Neural cell (in vitro differentiated cells): ENCODE results near the gene CACNB2.

ENCODE experiments used
- CTCF ChIP-seq: fragments of 450-650 bp; IDR thresholded peaks from 2 replicates; pipeline ENCODE4 v1.5.1; 2014; ENCODE audit warnings: antibody characterized with exemption, mild to moderate bottlenecking, moderate library complexity; ENCODE audit not compliant: poor library complexity, severe bottlenecking
- EP300 ChIP-seq: fragments of 450-650 bp; conservative IDR thresholded peaks from 2 replicates; pipeline ENCODE4 v1.6.1; 2014; ENCODE audit warnings: antibody characterized with exemption, mild to moderate bottlenecking, moderate library complexity; ENCODE audit not compliant: poor library complexity, severe bottlenecking
- EZH2 ChIP-seq: fragments of 200-600, 300-800 bp; shearing (Covaris generic), sonication (generic); IDR thresholded peaks from 2 replicates; pipeline ENCODE4 v1.6.1; 2014; ENCODE audit warnings: antibody characterized with exemption, low read length, borderline replicate concordance, mild to moderate bottlenecking; ENCODE audit not compliant: insufficient read depth, poor library complexity, severe bottlenecking
- RAD21 ChIP-seq: fragments of 450-650 bp; conservative IDR thresholded peaks from 2 replicates; pipeline ENCODE4 v1.6.1; 2014; ENCODE audit warnings: antibody characterized with exemption, mild to moderate bottlenecking, moderate library complexity
- SMC3 ChIP-seq: fragments of 450-650 bp; conservative IDR thresholded peaks from 2 replicates; pipeline ENCODE4 v1.6.1; 2014; ENCODE audit warnings: antibody characterized with exemption, mild to moderate bottlenecking, moderate library complexity; ENCODE audit not compliant: poor library complexity
- TAF1 ChIP-seq: IDR thresholded peaks from 2 replicates; pipeline ENCODE4 v1.6.1; 2012; ENCODE audit warnings: low read depth
- TF ChIP-seq, protein P1 (sequence below): IDR thresholded peaks from 2 replicates; pipeline ENCODE4 v1.6.1; 2012; ENCODE audit warnings: borderline replicate concordance

DNA sequence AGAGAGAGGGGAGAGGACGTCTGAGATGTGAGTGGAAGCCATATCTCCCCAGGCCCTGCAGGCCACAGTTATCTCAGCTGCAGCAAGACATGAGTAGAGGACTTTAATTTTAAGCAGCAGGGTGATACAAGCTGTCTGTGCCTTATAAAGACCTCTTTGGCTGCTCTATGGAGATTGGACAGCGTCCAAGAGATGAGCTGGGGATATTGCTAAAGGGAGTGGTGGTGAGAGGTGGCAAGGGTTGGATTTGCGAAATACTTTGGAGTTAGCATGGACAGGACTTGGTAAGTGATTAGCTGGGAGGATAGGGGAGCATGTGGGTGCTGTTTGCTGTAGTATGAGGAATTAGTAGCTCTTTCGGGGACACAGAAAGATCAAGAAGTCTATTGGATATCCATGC, 191.8 kb downstream of the CACNB2 start:
- TF ChIP-seq EZH2, result no peak
- TF ChIP-seq CTCF, result no peak
- TF ChIP-seq RAD21, result no peak
- TF ChIP-seq SMC3, result no peak
- TF ChIP-seq TAF1, result no peak
- TF ChIP-seq EP300, result no peak
- TF ChIP-seq, protein P1, sequence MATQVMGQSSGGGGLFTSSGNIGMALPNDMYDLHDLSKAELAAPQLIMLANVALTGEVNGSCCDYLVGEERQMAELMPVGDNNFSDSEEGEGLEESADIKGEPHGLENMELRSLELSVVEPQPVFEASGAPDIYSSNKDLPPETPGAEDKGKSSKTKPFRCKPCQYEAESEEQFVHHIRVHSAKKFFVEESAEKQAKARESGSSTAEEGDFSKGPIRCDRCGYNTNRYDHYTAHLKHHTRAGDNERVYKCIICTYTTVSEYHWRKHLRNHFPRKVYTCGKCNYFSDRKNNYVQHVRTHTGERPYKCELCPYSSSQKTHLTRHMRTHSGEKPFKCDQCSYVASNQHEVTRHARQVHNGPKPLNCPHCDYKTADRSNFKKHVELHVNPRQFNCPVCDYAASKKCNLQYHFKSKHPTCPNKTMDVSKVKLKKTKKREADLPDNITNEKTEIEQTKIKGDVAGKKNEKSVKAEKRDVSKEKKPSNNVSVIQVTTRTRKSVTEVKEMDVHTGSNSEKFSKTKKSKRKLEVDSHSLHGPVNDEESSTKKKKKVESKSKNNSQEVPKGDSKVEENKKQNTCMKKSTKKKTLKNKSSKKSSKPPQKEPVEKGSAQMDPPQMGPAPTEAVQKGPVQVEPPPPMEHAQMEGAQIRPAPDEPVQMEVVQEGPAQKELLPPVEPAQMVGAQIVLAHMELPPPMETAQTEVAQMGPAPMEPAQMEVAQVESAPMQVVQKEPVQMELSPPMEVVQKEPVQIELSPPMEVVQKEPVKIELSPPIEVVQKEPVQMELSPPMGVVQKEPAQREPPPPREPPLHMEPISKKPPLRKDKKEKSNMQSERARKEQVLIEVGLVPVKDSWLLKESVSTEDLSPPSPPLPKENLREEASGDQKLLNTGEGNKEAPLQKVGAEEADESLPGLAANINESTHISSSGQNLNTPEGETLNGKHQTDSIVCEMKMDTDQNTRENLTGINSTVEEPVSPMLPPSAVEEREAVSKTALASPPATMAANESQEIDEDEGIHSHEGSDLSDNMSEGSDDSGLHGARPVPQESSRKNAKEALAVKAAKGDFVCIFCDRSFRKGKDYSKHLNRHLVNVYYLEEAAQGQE, result no peak
